NCI-H510A treated with DMSO at 0.1 percent for 48 hours (cell line): Measurements from ENCODE around the gene GREB1L.
"Not testable (repeated sequence)": the region's sequence is repeated elsewhere in the genome, so short reads cannot be mapped to it uniquely, and the experiment has no call there.

Source experiments
- DNase-seq: peaks from one replicate; lab custom pipeline; 2025; lab: John Stamatoyannopoulos, UW

Gene GREB1L

DNA sequence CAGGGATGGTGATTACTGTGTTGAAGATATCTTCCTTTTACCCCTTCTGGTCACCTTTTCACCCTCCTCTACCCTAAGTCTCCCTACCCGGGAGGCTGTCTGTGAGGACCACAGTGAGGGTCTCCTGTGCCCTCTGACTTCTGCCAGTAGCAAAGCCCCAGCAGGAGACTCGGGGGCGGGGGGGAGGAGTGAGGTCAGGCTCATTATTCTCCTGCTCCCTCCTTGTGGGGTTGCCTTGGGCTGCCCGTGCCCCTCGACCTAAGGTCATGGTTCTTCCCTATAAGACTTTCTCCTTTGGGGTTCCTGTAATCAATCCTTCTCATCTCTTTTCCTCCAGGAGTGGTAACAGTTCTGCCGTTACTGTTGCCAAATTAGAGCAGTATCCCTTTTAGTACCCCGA is 65.5 kb downstream of the GREB1L start:
- no peak for DNase-seq

DNA sequence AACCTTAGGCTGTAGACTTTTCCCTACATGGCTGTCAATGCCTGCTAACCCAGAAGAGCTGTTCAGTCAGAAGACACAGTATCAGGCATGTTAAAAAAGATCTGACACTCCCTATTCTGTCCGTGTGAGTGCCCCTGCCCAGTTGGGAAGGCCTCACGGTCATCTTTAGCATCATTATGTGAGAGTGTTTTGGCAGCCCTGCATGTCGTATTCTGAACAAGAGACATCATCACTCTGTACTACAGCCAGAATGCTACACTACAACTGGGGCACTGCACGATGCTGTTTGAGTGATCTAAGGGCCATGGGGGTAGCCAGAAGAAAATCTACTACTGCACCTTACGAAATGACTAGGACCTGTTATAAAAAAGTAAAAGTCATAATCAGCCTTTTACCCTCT is 67.2 kb downstream of the GREB1L start:
- DNase-seq, result no peak

DNA sequence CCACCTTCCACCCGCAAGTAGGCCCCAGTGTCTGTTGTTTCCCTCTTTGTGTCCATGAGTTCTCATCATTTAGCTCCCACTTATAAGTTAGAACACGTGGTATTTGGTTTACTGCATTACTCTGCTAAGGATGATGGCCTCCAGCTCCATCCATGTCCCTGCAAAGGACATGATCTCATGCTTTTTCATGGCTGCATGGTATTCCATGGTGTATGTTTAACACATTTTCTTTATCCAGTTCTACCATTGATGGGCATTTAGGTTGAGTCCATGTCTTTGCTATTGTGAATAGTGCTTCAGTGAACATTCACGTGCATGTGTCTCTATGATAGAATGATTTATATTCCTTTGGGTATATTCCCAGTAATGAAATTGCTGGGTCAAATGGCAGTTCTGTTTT is 69.9 kb downstream of the GREB1L start:
- DNase-seq, result not testable (repeated sequence)

DNA sequence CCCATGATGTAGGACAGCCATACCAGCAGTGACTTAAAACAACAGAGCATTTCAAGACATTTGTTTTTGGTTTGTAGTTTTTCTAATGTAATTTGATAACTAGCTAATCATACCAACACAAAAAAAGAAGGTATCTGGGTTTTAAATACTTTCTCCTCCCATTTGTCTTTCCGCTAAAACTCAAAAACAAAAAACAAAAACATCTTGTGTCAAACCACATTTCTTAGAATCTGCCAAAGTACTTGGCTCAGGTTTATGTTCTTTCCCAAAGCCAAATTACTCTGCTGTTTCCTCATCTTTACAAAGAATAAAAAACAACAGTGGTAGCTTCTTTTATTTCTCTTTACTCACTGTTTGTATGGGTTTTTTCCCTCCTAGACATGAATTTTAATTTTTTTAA is 71.5 kb downstream of the GREB1L start:
- no peak for DNase-seq

DNA sequence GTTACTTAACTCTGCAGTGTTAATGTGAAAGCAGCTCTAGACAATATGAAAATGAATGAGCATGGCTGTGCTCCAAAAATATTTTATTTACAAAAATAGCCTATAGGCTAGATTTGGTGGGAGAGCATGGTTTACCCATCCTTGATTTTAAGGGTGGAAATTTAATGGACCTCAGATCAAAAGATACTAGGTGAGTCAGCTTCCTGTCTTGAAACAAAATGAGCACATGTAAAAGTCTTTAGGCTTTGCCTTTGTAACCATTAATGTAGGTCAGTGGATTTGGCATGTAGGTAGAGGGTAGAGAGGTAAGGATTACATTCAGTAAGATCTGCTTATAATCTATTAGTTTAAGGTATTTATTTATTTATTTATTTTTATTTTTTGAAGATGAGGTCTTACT is 72.7 kb downstream of the GREB1L start:
- no peak for DNase-seq

DNA sequence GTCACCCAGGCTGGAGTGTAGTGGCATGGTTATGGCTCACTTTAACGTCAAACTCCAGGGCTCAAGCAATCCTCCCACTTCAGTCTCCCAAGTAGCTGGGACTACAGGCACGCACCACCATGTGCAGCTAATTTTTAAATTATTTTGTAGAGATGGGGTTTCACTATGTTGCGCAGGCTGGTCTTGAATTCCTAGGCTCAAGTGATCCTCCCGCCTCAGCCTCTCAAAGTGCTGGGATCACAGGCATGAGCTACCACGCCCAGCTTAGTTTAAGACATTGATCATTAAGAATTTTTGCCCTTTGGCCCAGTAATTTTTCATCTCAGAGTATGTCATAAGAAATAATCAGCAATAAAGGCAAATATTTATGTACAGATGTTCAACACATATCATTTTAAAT is 73.1 kb downstream of the GREB1L start:
- not testable (repeated sequence) for DNase-seq

DNA sequence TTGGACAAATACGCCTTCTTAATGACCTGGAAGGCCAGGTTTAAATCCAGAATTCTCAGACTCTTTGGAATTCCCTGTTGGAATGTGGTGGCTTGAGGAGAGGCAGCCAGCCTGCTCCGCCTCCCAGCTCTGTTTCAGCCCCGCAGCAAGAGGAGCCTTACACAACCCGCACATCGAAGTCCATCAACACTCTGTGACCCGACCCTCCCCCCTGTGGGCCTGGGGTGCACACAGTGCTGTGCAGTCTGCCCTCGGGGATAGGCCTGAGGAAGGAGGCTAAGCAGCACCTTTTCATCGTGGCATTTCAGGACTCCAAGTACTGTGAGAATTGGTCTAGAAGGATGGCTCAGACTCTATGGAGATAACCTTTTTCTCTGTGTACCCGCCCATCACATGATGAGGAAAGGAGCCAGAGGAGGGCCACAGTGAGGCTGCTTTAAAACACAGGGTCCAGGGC is 73.7 kb downstream of the GREB1L start:
- DNase-seq, result no peak

DNA sequence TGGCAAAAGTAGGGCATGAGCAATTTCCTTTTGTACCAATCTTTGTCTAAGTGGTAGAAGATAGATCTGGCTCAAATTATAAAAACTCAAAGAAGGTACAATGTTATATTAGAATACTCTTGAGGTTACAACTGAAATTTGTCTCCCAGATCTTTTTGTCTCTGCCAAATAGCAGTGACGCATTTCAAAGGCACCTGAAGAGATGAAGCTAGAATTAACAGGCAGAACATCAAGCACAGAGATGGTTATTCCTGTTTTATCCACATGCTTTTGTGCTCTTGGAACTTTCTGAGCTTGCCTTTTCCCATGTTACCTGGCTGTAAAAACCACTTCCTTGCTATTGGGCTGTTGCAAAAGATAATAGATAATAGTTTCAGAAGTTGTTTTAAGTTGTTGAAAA is 74.3 kb downstream of the GREB1L start:
- DNase-seq, result no peak

DNA sequence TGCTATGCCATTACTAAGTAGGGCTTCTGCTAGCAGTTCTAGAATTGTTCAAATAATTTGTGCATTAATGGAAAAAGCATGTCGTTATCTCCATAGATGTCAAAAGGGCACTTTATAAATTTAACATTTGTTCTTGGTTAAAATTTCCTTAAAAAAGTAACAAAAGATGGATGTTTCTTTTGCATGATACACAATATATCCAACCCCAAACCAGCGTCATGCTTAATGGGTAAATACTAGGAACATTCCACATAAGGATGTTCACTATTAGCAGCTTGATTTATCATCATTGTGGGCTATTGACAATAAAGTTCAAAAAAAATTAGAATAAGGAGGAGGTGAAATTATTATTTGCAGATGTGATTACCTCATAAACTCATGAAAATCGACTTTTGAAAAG is 79.7 kb downstream of the GREB1L start:
- DNase-seq, result no peak

DNA sequence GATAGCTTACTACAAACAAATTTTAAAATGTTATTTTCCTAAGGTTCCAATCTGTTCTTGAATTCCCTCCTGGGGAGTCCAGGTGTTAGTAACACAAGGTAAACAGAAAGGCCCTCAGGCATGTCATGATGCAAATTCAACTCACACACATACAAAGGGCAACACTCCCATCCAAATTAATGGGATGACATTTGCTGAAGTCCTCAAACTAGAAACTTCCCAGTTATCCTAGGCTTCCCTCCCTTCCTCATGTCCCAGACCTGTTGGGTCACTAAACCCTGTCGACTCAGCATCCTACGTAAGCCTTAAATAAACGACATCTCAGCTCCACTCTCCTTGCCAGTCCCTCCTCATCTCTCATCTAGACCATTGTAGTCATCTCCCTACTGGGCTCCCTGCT is 85.1 kb downstream of the GREB1L start:
- DNase-seq, result no peak

DNA sequence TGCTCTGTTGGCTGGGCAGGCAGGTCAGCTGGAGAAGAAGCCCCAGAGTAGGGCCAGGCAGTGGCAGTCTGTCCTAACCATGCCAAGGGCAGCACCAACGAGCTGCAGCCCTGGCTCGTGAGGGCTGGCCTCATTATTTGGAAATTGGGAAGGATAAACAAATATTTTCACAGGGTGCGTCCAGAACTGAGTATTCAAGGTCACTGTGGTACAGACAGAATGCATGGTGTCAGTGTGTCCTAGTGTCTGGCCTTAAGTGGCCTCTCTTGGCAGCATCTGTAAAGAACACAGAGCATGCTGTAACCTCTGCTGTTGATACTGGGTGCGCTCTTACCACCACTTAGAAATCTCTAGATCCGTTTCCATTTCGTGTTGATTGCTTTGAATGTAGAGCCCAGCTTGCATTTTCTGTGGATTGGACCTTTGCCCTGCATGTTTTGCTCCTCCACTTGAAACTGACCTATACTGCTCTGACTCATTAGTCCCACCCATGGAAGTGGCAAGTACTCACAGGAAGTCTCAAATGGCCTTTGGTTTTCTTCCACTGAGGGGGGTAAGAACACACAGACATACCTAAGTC is 88.2 kb downstream of the GREB1L start:
- DNase-seq, result no peak

DNA sequence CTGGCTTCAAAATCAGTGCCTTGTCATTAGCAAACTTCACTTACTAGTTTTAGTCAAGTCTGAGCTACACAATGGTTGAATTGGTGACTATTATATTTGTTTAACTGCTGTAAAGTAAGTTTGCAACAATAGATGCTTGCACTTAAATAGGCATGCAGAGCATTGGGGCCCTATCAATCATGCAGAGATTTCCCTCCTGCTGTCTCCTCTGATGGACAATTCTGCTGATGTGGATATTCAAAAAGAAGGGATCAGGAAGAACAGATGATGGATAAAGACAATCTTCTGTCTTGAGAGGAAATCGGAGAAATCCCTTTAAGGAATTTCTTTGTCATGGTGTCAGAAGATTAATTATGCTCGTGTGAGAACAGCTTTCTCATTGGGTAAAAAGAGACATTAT is 89.0 kb downstream of the GREB1L start:
- DNase-seq, result no peak

DNA sequence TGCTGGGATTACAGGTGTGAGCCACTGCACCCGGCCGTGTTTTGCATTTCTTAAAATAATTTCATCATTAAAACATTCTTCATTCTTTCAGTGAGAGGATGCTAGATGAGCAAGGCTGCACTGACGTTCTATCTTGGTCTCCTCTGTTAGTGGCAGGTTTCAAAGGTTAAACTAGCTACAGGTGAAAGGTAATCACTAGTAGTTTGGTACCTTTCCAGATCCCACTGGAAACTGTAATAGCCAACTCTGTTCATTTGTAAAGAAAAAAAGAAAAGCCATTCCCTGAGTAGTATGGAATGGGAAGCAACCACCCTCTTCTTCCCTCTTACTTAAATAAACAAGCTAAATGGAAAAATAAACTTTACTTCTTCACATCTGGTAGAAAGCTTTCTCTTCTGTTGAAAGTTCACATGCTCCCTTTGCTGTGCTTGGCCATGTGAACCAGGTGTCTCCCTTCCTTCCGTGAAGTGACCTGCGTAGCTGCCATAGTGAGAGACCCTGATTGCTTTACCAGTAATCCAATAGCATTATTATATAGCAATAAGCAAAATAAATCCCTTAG is 94.0 kb downstream of the GREB1L start:
- DNase-seq, result no peak

DNA sequence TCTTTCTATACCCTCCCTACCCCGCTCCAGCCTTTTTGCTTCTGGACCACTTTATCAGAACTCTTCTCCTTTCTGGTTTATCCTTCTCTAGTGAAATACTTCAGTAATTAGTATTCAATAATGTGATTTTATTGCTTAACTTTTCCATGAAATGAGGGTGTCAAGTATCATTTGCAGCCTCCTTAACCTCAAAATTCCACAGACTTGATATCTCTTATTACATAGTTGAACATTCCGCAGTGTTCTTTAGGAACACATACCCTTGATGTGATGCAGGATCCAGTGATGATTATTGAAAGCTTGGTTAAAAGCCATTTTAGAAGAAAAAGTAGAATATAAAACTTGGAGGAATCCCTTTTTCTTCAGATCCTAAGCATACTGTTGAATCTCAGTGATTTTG is 94.8 kb downstream of the GREB1L start:
- no peak for DNase-seq

DNA sequence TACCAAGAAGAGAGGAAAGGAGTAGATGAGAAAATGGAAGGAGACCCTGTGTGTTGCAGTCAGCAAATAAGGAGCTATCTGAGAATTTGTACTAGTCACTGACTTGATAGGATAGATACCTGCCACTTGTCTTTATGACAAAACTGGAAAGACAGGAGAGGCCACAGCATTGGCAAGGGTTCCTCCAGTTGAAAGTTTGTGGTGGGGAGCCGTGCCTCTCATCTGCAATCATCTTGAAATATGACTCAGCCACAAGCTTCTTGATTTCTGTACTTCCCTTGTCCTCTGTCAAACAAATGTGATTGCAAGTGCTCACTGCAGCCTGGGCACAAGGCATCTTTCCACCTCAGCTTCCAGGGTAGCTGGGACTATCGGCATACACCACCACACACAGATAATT is 99.1 kb downstream of the GREB1L start:
- DNase-seq, result no peak

DNA sequence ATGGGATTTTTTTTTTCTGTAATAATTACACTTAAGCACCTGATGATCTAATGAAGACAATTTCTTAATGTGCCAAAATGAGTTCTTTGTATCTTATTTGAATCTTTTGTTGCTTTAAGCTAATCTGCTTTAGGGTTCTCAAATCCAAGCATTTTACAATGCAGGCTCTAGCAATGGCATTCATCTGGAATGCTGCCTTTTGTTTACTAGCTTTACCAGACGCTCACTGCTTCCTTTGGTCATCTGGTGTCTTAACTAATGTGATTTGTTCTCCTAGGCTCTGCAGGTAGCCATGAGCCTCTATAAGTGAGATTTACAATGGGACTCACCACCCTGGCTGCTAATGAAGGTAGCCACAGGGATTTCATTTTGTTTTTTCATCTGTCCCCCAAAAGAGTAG is 100.3 kb downstream of the GREB1L start:
- DNase-seq, result no peak

DNA sequence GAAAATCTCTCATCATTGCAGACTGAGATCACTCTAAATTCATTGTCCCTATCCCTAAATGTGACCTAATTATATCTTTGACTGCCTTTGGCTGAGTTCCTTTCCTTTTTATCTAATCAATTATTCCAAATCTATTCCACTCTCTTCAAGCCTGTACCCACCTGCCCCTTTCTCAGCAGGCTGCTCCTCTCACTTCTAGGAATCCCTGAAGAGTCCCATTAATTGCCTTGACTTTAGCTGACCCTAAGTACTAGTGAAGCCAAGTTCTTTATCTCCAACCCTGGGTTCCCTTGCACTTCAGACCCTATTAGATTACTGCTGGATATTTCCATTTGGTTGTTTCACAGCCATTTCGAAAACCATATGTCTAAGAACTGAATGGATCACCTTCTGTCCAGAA is 102.8 kb downstream of the GREB1L start:
- DNase-seq, result no peak

DNA sequence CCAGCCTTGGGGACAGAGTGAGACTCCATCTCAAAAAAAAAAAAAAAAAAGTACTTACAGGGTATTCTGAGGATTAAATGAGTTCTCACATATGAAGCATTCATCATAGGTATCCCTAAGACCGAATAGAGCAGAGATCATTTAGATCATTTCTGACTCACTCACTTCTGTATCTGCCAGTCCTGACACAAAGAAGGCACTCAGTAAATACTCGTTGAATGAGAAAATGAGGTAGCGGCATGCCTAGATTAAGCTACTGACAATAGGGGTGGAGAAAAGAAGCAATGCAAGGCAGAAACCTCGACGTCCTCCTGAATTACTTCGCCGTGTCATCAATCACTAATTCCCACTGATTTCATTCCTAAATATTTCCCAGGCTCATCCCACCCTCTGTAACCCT is 103.8 kb downstream of the GREB1L start:
- DNase-seq, result no peak

DNA sequence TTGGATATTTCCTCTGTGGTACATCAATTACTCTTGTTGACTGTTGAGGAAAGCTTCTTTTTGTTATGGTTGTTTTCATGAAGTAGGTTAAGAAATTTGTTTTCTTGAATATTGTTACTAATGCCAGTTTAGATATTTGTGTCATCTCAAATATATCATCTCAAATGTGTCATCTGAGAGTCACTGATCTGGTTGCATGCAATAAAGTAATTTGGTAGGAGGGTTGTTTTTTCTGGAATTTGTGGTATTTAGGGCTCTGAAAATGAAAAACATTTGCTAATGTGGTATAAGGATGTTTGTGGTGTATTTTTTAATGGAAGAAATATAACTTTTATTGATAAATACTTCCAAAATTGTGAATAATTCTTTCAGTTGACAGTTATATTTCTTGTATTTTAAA is 117.7 kb downstream of the GREB1L start:
- no peak for DNase-seq

DNA sequence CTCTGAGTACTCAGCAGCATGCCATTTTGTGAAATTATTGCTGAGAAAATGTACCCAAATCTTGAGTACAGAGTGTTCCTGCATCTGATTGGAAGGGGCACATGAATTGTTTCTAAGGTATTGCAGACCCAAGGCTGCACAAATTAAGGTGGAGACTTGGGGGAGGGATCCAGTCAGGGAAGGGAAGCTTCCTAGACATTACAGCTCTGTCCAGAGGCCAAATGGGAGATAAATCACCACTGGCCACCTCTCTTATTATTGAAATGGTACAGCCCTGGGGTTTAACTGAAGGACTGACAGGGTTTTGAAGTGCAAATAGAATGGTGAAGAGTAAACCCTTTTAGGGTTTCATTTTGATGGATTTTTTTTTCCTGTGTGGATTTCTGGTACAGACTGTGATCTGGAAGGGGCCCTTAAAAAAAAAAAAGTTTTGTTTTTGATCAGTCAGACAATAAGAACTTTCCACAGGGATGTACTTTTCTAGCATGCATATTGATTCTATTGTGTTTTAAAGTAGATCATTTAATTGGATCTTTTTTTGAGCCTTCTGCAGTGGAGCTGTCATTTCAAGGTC is 119.4 kb downstream of the GREB1L start:
- DNase-seq, result no peak

DNA sequence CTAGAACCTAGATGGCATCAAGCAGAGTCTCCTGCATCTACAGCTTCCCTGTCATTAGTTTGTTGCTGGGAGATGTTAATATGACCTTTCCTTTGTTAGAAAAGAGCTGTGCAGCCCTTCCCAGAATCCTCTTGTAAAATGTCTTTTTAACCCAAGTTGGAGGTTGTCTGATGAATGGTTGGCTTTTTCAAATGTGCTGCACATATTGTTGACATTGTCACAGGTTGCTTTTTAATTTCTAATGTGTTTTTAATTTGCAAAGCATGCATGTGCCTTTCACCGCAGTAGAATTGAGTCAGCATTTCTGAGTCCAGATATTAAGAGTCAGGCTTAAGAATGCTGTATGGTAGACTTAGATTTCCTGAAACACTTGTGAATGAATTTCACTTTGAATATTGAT is 120.8 kb downstream of the GREB1L start:
- no peak for DNase-seq

DNA sequence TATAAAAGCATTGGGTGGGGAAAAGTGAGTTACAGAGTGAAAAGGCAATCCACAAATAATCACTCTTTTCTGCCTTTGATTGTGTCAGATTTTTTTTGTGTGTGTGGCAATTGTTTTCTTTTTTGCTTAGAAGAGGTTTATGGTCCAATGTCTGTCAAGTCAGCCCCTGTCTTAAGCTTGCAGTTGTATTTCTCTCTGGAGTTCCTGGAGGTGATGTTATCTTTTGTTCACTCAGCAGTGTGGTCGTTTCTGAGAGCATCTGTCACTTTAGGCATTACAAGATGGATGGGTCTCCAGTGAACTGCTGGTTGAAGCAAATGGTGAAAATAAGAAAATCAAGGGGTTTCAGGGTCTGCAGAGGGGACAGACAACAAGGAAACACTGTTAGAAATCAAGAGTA is 121.3 kb downstream of the GREB1L start:
- no peak for DNase-seq

DNA sequence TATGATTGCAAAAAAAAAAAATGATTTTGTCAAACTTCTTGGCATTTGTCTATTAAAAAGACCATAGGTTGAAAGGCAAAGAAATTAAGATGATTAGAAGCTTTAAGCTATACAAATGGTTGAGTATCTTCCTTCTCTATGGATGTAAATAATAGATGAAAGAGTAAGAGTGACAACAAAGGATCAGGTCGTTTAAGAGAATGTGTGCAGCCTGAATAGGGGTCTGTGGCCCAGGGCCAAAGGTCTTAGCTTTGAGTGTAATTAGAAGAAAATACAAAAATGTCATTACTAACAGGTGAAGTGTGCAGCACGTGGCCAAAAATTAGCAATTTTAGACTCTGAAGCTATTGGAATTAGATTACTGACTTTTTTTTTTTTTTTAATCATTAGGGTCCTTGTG is 122.4 kb downstream of the GREB1L start:
- no peak for DNase-seq

DNA sequence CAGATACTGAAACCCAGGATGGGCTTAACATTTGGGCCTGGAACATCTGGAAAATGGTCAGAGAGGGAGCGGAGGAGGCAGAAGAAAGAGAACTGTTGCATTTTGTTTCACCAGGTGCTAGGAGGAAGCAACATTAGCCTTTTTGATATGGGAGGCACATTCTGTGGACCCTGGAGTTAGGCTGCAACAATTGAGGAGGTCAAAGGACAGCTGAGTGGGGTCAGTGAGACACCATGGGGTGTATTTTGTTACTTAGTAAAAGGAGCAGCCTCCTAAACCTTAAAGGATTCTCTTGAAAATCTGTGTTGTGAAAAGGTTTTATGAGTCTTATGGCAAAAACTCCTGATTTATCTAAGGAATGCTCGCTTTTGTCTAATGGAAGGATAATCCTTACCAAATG is 124.9 kb downstream of the GREB1L start:
- DNase-seq, result no peak
